H1 (cell line): ENCODE measurements around the gene SMYD3. TPM values are rescaled to one million over a fixed set of nuclear protein-coding genes. Genes with fewer than 3 reads are reported as not detected.

ENCODE experiments used
- CEBPB ChIP-seq: IDR thresholded peaks from 2 replicates; pipeline ENCODE4 v1.6.1; 2012; ENCODE audit warnings: low read depth, low read length
- polyA plus RNA-seq, 7 experiments: library from polyadenylated mRNA; depleted of rRNA in 3 of 7; stranded (reverse) in 5 of 7; unstranded in 2 of 7; fragments of >200 nt in 5 of 7; fragments of 200-250 nt in 2 of 7; gene quantifications; 1 replicate in 5 of 7; 2 replicates in 1 of 7; 4 replicates in 1 of 7; pipeline versions ENCODE4 v1.2.1 to v1.2.3, GENCODE V29; 2011 to 2013; ENCODE audit warnings: missing spikeins in 2 of 7, mixed read lengths in 2 of 7
- total RNA-seq: library from RNA; stranded (reverse); fragmentation: NEBNext Ultra II Directional; extraction: Animal tissue kit (Norgen Biotek cat#: 25700); gene quantifications from 2 replicates; pipeline ENCODE4 v1.2.1, GENCODE V29; 2021

Gene SMYD3
- total and polyA plus RNA-seq, 2 of the 8 experiments (the other 6 are each of a cell fraction or from before 2014, with no cell fraction given) = 17.3 to 25.4 TPM

GRCh38 chr1:245879091-245879490 is 628.0 kb downstream of the SMYD3 start (continued):
- TF ChIP-seq CEBPB = no peak
